Measurements from ENCODE around the gene SPEF2.

SPEF2 gene

GRCh38 chr5:35741126-35741716 is 123.6 kb downstream of the SPEF2 start:
- DNase-seq: no peak

GRCh38 chr5:35741971-35742370 is 124.3 kb downstream of the SPEF2 start:
- DNase-seq: no peak

DNA sequence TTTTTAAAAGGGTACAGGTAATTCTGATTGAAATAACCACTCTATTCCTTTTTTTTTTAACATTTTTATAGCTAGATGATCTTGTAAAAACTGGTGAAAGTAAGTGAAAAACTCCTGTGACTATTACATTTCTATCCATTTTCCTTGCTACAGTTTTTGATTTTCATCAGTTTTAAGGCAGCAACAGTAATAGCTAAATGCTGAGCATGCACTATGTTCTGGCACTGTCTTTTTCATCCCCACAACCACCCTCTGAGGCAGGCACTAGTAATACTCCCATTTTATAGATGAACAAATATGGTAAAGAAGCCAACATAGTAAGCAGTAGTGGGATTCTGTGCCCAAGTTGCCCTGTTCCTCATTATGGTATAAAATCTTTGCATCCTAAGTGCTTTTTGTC is 126.0 kb downstream of the SPEF2 start:
- no peak for DNase-seq

GRCh38 chr5:35745193-35745592 is 127.5 kb downstream of the SPEF2 start:
- no peak for DNase-seq

GRCh38 chr5:35745660-35746059 is 128.0 kb downstream of the SPEF2 start:
- DNase-seq: no peak

DNA sequence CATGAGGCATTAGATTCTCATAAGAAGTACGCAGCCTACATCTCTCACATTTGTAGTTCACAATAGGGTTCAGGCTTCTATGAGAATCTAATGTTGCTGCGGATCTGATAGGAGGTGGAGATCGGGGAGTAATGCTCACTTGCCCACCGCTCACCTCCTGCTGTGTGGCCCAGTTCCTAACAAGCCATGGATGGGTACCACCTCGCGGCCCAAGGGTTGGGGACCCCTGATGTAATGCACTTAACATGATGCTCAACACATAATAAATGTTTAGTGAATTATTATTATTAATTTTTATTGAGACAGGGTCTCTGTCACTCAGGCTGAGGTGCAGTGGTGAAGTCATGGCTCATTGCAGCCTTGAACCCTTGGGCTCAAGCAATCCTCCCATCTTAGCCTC is 134.3 kb downstream of the SPEF2 start:
- DNase-seq: no peak

DNA sequence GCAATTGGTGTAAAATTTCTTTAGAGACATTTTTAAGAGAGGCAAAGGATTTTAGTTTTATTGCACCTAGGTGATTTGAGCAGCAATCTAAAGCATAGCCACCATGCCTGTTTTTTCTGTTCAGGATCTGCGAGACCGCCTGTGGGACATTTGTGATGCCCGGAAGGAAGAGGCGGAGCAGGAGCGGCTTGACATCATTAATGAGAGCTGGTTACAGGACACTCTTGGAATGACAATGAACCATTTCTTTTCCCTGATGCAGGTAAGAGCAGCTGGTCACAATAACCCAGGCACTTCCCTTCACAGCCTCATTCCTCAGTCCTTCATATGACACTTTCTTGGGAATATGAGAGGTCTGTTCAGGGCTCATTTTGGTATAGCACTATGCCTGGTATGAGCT is 135.8 kb downstream of the SPEF2 start:
- no peak for DNase-seq

- DNase-seq: no peak
Measured at GRCh38 chr5:35754481-35754880, 136.8 kb downstream of the SPEF2 start.

DNA sequence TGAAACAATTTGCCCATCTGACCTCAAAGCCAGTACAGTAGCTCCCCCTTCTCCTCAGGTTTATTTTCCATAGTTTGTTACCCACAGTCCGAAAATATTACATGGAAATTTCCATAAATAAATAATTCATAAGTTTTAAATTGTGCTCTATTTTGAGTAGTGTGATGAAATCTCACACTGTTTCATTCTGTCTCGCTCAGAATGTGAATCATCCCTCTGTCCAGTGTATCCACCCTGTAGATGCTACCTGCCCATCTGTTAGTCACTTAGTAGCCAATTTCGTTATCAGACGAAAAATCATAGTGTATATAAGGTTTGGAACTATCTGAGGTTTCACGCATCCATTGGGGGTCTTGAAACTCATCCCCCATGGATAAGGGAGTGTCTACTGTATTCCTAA is 138.3 kb downstream of the SPEF2 start:
- DNase-seq: no peak

DNA sequence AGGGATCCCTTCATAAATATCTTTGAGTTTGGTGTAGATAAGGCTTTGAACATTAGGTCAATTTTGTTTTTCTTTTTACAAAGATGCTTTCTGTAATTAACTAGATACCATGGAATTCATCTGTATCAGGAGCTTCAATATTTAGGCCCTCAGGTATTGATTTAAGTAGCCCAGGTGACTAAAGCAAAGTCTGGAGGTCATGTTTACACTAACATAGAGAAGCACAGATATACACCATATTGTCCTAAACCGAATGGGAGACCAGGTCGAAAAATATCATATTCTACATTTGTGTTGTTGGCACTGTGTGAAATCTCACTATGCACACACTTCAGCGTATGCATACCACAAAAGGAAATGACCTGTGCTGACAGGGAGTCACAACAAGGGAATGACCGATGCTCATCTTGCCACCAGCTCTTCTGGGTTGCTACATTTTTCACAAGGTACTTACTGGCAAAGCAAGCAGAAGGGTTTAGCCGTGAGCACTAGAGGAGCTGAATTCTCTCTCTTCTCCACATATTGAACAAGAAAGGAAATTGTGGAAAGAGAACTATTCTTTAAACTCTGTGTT is 140.6 kb downstream of the SPEF2 start:
- no peak for DNase-seq

DNA sequence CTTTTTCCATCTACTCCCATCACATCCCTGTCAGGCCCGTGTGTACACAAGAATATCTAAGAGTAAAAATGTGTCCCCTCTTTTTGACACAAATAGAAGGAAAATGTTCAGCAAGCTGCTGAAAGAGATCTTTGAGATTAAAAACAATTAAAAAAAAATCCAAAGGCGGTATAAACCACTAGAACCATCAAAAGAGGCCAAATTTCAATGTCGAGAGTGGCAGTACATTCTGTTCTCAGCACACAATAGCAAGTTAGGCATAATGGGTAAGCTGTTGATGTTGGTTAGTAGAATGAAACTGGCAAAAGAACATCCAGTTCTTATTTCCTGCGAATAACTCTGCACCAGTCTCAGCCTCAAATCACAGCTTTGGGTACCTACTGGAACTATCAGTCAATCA is 143.9 kb downstream of the SPEF2 start:
- no peak for DNase-seq

GRCh38 chr5:35762368-35762767 is 144.7 kb downstream of the SPEF2 start:
- no peak for DNase-seq

DNA sequence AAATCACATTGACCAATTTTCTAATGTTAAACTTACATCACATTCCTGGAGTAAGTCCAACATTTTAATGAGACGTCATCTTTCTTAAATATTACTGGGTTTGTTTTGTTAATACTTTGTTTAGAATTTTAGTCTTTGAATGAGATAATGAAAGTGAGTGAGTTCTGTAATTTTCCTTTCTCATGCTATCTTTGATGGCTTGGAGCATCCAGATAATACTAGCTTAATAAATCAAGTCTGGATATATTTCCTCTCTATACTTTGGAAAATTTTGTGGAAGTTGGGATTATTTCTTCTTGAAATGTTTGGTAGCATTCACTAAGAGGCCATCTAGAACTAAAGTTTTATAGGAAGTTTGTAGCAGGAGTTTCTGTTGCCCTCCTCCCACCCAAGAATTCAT is 148.3 kb downstream of the SPEF2 start:
- DNase-seq: no peak

GRCh38 chr5:35771300-35771699 is 153.6 kb downstream of the SPEF2 start:
- DNase-seq: no peak

- no peak for DNase-seq
Measured at GRCh38 chr5:35771839-35772238, 154.2 kb downstream of the SPEF2 start.

DNA sequence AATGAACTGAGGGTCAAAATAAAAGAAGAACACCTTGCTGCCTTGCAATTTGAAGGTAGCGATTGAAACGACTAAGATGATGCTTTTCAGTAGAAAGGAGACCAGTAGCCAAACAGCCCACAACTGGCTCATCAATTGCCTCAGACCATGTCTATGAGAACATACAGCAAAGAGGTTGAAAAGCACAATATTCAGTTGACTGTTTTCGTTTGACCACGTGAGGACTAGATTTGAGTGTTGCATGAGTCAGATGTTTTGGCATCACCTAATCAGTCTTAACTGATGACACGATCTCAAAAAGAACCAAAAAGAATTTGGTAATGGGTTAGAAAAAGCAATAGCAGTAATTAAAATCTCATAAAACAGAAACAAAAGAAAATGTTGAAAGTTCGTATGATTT is 156.3 kb downstream of the SPEF2 start:
- DNase-seq: peak; percentile 54

DNA sequence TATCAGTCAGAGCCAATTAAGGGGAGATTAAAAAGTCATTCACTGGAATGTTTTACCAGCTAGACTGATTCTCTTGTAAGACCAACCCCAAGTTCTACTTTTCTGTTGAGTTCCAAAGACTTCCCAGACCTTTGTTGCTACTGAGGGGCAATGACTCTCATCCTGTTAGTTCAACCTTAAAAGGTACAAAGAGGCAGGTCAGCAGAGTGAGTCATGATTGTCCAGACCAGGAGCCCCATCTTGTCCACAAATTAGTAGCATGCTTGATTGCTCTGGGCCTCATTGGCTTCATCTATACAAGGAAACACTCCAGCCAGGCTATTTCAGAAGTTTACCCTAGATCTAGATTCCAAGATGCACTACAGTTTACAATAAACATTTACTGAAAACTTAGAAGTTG is 159.1 kb downstream of the SPEF2 start:
- DNase-seq: no peak

- peak; percentile 63 for DNase-seq
Measured at GRCh38 chr5:35777358-35778087, 159.9 kb downstream of the SPEF2 start.

GRCh38 chr5:35778259-35778769 is 160.7 kb downstream of the SPEF2 start:
- no peak for DNase-seq

GRCh38 chr5:35780236-35780635 is 162.6 kb downstream of the SPEF2 start:
- DNase-seq: peak; percentile 55

- DNase-seq: no peak
Measured at GRCh38 chr5:35781181-35781790, 163.6 kb downstream of the SPEF2 start.

DNA sequence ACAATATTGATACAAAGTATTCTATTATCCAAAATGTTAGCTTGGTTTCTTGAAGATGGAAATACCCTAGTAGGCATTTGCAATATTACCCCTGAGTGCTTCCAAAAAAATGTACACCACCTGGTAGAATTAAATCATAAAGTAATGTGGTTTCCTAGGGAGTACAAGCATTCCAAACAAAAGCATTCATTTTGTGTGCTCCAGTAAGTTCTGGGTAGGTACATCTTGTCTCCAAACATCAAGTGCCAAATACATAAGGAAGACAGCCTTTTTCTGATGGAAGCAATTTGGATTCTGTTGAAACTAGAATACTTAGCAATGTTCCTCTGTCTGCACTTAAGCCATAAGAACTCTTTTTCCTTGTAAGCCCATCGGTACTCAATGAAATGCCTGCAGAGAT is 165.9 kb downstream of the SPEF2 start:
- DNase-seq: no peak

DNA sequence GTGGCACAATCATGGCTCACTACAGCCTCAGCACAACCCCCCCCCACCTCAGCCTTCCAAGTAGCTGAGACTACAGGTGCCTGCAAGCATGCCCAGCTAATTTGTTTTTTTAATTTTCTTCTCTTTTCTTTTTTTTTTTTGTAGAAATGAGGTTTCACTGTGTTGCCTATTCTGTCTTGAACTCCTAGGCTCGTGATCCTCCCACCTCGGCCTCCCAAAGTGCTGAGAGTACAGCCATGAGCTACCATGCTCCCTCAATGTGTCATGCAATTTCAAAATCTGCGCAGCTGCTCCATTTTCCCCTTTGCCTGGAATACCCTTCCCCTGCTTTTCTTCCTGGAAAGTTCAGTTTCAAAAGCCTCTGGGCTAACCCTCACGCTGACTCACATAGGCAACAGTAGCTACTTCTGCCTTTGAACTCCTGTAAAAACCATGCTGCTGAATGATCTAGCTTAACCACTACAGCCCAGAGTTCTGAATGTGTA is 168.0 kb downstream of the SPEF2 start:
- peak; percentile 62 for DNase-seq

- no peak for DNase-seq
Measured at GRCh38 chr5:35788724-35789123, 171.1 kb downstream of the SPEF2 start.
